Measurements from ENCODE around the gene GALNT10. TPM values are rescaled to one million over a fixed set of nuclear protein-coding genes. Genes with fewer than 3 reads are reported as not detected.

The GALNT10 gene
- total RNA-seq, 1 donor from 2014 or later = 52.3 TPM

GRCh38 chr5:154325566-154325965, 135.0 kb downstream of the GALNT10 start:
- Histone ChIP-seq H3K9me3 (no peaks in the 10 kb centered on the region), H3K4me1 (no peaks in the 10 kb centered on the region), H3K36me3 (peaks cover 6 to 8% of the 10 kb centered on the region in 2 donors), H3K27ac (no peak overlapping the region), H3K4me3 (no peak overlapping the region), H3K27me3 (no peaks in the 10 kb centered on the region)
- DNase-seq (ENCODE audit: low spot score in 2 of 2) = no peak
- intact Hi-C loops (cut with DNase I) = no loop called here
- no peak for TF ChIP-seq CTCF (IDR thresholded peaks at IDR 0.05)

GRCh38 chr5:154329062-154329461, 138.5 kb downstream of the GALNT10 start:
- Histone ChIP-seq H3K27ac (no peak overlapping the region), H3K36me3 (peaks cover 21 to 32% of the 10 kb centered on the region in 2 donors), H3K9me3 (no peaks in the 10 kb centered on the region), H3K4me3 (no peak overlapping the region), H3K27me3 (no peaks in the 10 kb centered on the region), H3K4me1 (peaks cover 0 to 3% of the 10 kb centered on the region in 2 donors)
- no peak for TF ChIP-seq CTCF (IDR thresholded peaks at IDR 0.05)
- DNase-seq (ENCODE audit: low spot score in 2 of 2) = no peak
- intact Hi-C loops (cut with DNase I) = no loop called here

- peaks cover 0 to 5% of the 10 kb centered on the region in 2 donors for H3K4me1 ChIP-seq
- no peak overlapping the region for H3K27ac ChIP-seq
- H3K4me3 ChIP-seq = no peak overlapping the region
- no peak for DNase-seq (ENCODE audit: low spot score in 2 of 2)
- H3K36me3 ChIP-seq = peaks cover 21 to 32% of the 10 kb centered on the region in 2 donors
- intact Hi-C loops (cut with DNase I) = no loop called here
- no peak for TF ChIP-seq CTCF (IDR thresholded peaks at IDR 0.05)
- no peaks in the 10 kb centered on the region for H3K27me3 ChIP-seq
- no peaks in the 10 kb centered on the region for H3K9me3 ChIP-seq
These were observed 139.0 kb downstream of the GALNT10 start for GRCh38 chr5:154329519-154330040.

GRCh38 chr5:154330097-154330667, 139.6 kb downstream of the GALNT10 start:
- H3K27ac ChIP-seq = no peak overlapping the region
- no peak for TF ChIP-seq CTCF (IDR thresholded peaks at IDR 0.05)
- intact Hi-C loops (cut with DNase I) = no loop called here
- H3K9me3 ChIP-seq = no peaks in the 10 kb centered on the region
- H3K4me1 ChIP-seq = peaks cover 0 to 5% of the 10 kb centered on the region in 2 donors
- H3K36me3 ChIP-seq = peaks cover 21 to 32% of the 10 kb centered on the region in 2 donors
- no peak overlapping the region for H3K4me3 ChIP-seq
- no peak for DNase-seq (ENCODE audit: low spot score in 2 of 2)
- no peaks in the 10 kb centered on the region for H3K27me3 ChIP-seq

- no peaks in the 10 kb centered on the region for H3K27me3 ChIP-seq
- H3K36me3 ChIP-seq = peaks cover 21 to 32% of the 10 kb centered on the region in 2 donors
- no peaks in the 10 kb centered on the region for H3K9me3 ChIP-seq
- intact Hi-C loops (cut with DNase I) = no loop called here
- no peak for TF ChIP-seq CTCF (IDR thresholded peaks at IDR 0.05)
- no peak overlapping the region for H3K4me3 ChIP-seq
- no peak overlapping the region for H3K27ac ChIP-seq
- H3K4me1 ChIP-seq = peaks cover 0 to 5% of the 10 kb centered on the region in 2 donors
- no peak for DNase-seq (ENCODE audit: low spot score in 2 of 2)
These were observed 140.7 kb downstream of the GALNT10 start for GRCh38 chr5:154331232-154331631.
